ENCODE results near the gene HID1.

HID1 gene

GRCh38 chr17:74937064-74938051 is 35.2 kb downstream of the HID1 start:
- H3K4me3 ChIP-seq (ENCODE audit: low read depth, low read length) = no peak overlapping the region
- no peak for TF ChIP-seq CTCF (IDR thresholded peaks at IDR 0.05; ENCODE audit: borderline replicate concordance, insufficient read depth, low read depth, low read length)

GRCh38 chr17:74936470-74936799 is 36.1 kb downstream of the HID1 start:
- no peak overlapping the region for H3K4me3 ChIP-seq (ENCODE audit: low read depth, low read length)
- TF ChIP-seq CTCF (IDR thresholded peaks at IDR 0.05; ENCODE audit: borderline replicate concordance, insufficient read depth, low read depth, low read length) = no peak

- TF ChIP-seq CTCF (IDR thresholded peaks at IDR 0.05; ENCODE audit: borderline replicate concordance, insufficient read depth, low read depth, low read length) = no peak
- no peak within 1 kb of the TSS for H3K4me3 ChIP-seq (ENCODE audit: low read depth, low read length)
Measured at GRCh38 chr17:74935585-74936469, 36.7 kb downstream of the HID1 start, which contains the start of gene OTOP3. TSS of gene OTOP3 (plus strand) at chr17:74935898. CDS start at chr17:74935922, 24 bp downstream.

GRCh38 chr17:74935048-74935447 is 37.5 kb downstream of the HID1 start:
- TF ChIP-seq CTCF (IDR thresholded peaks at IDR 0.05; ENCODE audit: borderline replicate concordance, insufficient read depth, low read depth, low read length) = no peak
- H3K4me3 ChIP-seq (ENCODE audit: low read depth, low read length) = no peak overlapping the region

- no peak for TF ChIP-seq CTCF (IDR thresholded peaks at IDR 0.05; ENCODE audit: borderline replicate concordance, insufficient read depth, low read depth, low read length)
- no peak overlapping the region for H3K4me3 ChIP-seq (ENCODE audit: low read depth, low read length)
Measured at GRCh38 chr17:74930535-74931036, 42.0 kb downstream of the HID1 start.

- TF ChIP-seq CTCF (IDR thresholded peaks at IDR 0.05; ENCODE audit: borderline replicate concordance, insufficient read depth, low read depth, low read length) = no peak
- no peak overlapping the region for H3K4me3 ChIP-seq (ENCODE audit: low read depth, low read length)
Measured at GRCh38 chr17:74928786-74929185, 43.8 kb downstream of the HID1 start.

Measured in GM12875 (cell line).